DMS114 treated with DMSO at 0.1 percent for 48 hours (cell line): ENCODE measurements around the gene ACO2.
"Not testable (repeated sequence)": the region's sequence is repeated elsewhere in the genome, so short reads cannot be mapped to it uniquely, and the experiment has no call there.

Source experiments
- DNase-seq: peaks from one replicate; lab custom pipeline; 2025; ENCODE audit not compliant: unreplicated experiment; lab: John Stamatoyannopoulos, UW

The ACO2 gene

GRCh38 chr22:41539146-41540005 lies 70.5 kb downstream of the ACO2 start:
- no peak for DNase-seq

- no peak for DNase-seq
These were observed 71.0 kb downstream of the ACO2 start for GRCh38 chr22:41540006-41540315.

GRCh38 chr22:41540365-41540764 lies 71.4 kb downstream of the ACO2 start:
- DNase-seq: no peak

DNA sequence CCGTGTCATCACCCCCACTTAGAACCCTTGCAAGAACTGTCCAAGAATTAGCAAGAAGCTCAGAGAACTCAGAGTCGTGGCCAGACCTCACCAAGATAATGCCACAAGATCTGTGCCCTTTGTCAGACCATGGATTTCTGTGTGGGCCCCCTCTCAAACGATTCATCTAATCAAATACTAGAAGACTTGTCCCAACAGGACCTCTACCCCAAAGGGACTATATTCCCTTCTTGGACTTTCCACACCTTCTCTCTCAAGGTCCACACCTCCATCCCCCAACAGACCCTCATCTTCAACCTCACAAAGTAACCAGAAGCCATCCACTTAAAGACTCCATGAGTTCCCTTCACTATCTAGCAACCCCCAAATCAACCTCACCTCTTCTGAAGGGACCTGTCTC lies 72.6 kb downstream of the ACO2 start:
- no peak for DNase-seq

GRCh38 chr22:41542224-41542623 lies 73.3 kb downstream of the ACO2 start:
- DNase-seq: no peak

DNA sequence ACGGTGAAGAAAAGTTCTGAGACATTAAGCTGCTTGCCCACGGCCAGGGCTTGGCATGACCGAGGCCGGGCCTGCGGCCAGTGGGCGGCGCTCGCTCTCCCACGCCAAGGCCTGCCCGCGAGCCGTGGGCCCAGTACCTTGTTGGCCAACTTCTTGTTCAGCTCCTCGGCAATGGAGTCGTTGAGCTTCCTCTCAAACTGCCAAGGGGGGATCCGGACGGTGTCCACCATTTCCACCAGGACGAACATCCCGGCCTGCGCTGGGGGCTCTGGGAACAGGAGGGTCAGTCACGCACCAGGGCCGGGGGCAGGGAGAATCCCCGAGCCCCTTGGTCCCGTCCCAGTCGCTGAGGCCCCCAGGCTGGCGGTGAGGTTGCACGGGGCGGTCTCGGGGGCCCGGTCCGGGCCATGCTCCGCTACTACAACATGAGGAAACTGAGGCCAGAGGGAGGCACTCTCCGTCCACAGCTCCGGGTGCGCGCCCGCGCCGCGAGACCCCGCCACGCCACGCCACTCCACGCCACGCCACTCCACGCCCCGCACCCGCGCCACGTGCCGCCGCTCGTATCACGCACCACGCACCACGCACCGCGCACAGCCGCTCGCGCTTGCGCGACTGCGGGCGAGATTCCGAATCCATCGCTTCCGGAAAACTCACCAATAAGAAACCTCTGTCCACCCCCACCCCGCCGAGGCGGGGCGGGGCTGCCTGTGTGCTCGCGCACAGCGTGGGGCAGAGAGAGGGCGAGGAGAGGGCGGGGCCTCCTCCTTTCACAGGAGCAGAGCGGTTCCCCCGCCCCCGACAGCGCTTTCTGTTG lies 75.1 kb downstream of the ACO2 start, which contains the start of gene POLR3H:
TSS of gene POLR3H (minus strand) at position 617 of the 817 bp plus-strand sequence. CDS start at position 248, 369 bp downstream.
- DNase-seq: peak; percentile 95

GRCh38 chr22:41544671-41545476 lies 76.0 kb downstream of the ACO2 start:
- no peak for DNase-seq

DNA sequence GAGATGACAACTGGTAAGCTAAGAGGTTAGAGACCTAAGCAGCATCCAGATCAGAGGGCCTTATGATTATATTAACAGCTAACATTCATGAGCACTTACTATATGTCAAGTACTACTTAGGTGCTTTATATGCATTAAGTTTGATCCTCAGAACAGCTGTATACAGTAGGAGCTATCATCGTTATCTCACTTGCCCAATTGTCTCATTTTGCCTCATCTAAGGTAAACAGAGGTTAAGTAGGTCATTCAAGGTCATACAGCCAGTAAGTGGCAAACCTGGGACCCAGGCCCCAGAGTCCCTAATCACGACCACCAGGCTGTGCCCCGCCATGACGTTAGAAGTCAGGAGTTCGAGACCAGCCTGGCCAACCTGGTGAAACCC lies 79.9 kb downstream of the ACO2 start:
- DNase-seq: no peak

DNA sequence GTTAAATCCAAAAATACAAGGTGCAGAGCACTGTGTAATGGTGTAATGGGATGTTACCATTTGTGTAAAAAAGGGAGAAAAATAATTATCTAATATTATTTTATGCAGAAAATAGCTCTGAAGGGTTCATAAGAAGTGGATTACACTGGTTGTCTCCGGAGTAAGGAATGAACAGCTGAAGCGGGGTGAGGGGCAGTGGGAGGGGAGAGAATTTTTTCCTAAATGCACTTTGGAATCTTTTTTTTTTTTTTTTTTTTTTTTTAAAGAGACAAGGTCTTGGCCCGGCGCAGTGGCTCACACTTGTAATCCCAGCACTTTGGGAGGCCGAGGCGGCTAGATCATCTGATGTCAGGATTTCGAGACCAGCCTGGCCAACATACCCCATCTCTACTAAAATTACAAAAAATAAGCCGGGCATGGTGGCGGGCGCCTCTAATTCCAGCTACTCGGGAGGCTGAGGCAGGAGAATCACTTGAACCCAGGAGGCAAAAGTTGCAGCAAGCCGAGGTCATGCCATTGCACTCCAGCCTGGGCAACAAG lies 82.1 kb downstream of the ACO2 start:
- no peak for DNase-seq

GRCh38 chr22:41551877-41552582 lies 83.1 kb downstream of the ACO2 start:
- no peak for DNase-seq

DNA sequence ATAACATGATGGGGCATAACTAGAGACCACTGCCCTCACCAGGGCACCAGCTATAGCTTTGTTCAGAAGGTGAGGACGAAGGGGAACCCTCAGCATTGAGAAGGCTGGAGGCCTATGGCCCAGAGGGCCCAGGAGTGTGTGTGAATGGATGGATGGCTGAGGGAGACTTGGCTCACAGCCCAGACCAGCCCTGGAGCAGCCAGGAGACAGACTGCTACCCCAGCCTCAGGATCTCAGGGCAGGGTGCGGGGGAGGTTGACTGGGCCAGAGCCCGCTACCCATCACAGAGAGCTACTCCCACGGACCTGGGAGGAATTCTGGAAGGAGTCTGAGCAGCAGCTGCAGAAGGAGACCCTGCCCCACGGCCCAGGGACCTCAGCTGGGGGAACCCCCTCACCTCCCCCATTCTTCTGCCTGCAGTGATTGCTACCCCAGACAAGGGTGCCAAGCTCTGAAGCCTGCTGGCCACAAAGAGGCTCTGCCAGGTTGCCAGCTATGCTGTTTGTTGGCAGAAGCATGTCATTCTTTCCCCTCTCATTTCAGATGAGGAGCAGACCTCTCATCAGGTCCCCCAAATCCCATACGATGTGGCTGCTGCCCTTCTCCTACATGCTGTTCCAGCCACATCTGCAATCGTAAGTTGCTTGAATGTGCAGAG lies 86.5 kb downstream of the ACO2 start:
- no peak for DNase-seq

GRCh38 chr22:41556561-41556960 lies 87.6 kb downstream of the ACO2 start:
- DNase-seq: no peak

DNA sequence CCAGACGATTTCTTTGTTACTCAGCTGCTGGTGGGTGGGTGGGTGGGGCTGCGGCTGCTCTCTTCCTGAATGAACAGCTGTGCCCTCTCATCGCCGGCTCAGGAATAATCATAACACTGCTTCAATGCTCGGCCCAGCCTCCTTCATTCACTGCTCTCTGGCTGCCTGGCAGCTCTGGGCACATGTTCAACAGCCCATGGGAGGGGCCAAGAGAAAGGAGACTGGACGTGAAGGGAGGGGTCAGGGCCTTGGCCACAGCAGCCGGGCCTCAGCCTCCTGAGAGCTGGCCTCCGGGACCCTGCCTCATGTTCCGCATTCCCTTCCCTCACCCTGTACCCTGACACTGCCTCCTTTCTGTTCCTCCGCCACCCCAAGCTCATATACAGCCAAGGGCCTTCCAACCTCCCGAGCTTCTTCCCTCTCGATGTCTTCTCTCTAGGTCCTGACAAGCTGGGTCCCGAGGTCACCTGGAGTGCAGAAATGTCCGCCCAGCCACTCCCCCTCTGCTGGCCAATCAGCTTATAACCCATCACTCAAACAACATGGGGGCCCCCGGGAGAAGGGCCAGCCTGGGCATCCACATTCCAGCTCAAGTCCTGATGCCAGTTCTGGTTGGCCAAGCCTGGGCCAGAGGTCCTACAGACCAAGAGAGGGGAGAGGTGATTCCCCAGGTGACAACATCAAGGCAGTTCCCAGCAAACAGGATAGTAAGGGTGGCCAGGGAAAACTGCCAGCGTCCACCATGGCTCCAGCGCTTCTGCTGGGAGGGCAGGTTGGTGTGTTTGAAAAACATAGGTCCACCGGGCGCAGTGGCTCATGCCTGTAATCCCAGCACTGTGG lies 88.7 kb downstream of the ACO2 start:
- no peak for DNase-seq

DNA sequence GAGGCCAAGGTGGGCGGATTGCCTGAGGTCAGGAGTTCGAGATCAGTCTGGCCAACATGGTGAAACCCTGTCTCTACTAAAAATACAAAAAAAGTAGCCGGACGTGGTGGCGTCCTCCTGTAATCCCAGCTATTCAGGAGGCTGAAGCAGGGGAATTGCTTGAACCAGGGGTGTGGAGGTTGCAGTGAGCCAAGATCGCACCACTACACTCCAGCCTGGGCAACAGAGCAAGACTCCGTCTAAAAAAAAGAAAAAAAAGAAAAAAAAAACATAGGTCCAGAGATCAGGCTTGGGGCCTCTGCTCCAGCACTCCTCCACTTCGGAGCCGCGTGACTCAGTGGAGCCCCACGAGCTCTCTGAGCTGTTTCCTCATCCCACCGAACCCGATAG lies 89.3 kb downstream of the ACO2 start:
- not testable (repeated sequence) for DNase-seq

- no peak for DNase-seq
These were observed 91.2 kb downstream of the ACO2 start for GRCh38 chr22:41560095-41560471.

DNA sequence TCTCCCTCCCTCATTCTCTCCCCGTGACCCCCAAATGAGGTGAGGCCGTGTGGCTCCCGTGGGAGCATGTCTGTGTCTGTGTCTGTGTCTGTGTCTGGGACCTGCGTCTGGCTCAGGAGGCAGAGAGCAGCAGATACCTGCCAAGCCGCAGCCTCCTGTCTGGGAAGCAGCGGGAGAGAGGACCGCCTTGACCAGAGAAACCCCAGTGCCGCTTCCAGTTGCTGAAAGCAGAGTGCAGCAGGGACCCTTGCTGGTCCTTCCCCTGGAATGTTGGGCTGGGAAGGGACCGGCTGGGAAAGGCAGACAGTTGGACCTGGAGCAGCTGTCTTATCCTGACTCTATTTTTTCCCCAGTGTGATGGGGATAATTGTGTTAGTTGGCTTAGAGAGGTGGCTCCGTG lies 92.4 kb downstream of the ACO2 start:
- no peak for DNase-seq

DNA sequence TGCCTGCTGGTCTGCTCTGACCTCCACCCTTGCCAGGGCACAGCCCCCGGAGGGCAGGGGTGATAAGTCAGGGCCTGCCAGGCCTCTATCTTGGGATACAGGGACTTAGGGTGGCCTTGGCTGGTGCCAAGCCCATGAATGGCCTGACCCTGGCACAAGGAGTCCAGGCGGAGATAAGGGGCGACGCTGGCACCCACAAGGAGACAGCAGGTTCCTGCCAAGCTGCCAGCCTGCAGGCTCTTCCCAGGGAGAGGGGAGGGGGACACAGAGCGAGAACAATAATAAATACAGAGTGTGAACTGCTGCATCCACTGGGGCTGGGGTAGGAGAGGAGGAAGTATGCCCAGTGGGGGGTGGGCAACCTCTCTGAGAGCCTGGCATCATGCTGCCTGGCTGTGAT lies 92.9 kb downstream of the ACO2 start:
- no peak for DNase-seq

GRCh38 chr22:41562461-41562860 lies 93.5 kb downstream of the ACO2 start:
- no peak for DNase-seq

GRCh38 chr22:41563051-41563711 lies 94.3 kb downstream of the ACO2 start:
- DNase-seq: no peak
